Measurements from ENCODE around the gene TGFA.

TGFA gene

GRCh38 chr2:70420143-70420542, 133.5 kb downstream of the TGFA start:
- H3K4me1 Mint-ChIP-seq = no peaks in the 10 kb centered on the region
- H3K9me3 Mint-ChIP-seq = no peaks in the 10 kb centered on the region
- ATAC-seq = no peak
- no peaks in the 10 kb centered on the region for H3K36me3 Mint-ChIP-seq
- H3K4me3 Mint-ChIP-seq = no peak overlapping the region
- no peak for DNase-seq (ENCODE audit: low spot score in 2 of 2)
- no peak overlapping the region for H3K27ac Mint-ChIP-seq

- H3K4me1 Mint-ChIP-seq = no peaks in the 10 kb centered on the region
- no peak overlapping the region for H3K27ac Mint-ChIP-seq
- H3K36me3 Mint-ChIP-seq = no peaks in the 10 kb centered on the region
- DNase-seq (ENCODE audit: low spot score in 2 of 2) (no peak), ATAC-seq (no peak)
- H3K4me3 Mint-ChIP-seq = no peak overlapping the region
- no peaks in the 10 kb centered on the region for H3K9me3 Mint-ChIP-seq
Observed at GRCh38 chr2:70418514-70418913, 135.1 kb downstream of the TGFA start.

- H3K4me1 Mint-ChIP-seq = no peaks in the 10 kb centered on the region
- no peak overlapping the region for H3K27ac Mint-ChIP-seq
- no peaks in the 10 kb centered on the region for H3K9me3 Mint-ChIP-seq
- DNase-seq (ENCODE audit: low spot score in 2 of 2) (no peak), ATAC-seq (no peak)
- no peaks in the 10 kb centered on the region for H3K36me3 Mint-ChIP-seq
- no peak overlapping the region for H3K4me3 Mint-ChIP-seq
Observed at GRCh38 chr2:70417011-70417410, 136.6 kb downstream of the TGFA start.

GRCh38 chr2:70412294-70413070, 141.1 kb downstream of the TGFA start:
- no peaks in the 10 kb centered on the region for H3K9me3 Mint-ChIP-seq
- no peaks in the 10 kb centered on the region for H3K36me3 Mint-ChIP-seq

GRCh38 chr2:70411483-70412125, 142.0 kb downstream of the TGFA start:
- no peaks in the 10 kb centered on the region for H3K9me3 Mint-ChIP-seq

More at GRCh38 chr2:70412294-70413070, 141.1 kb downstream of the TGFA start:
- no peak for DNase-seq (ENCODE audit: low spot score in 2 of 2)
- Mint-ChIP-seq H3K4me1 (no peaks in the 10 kb centered on the region), H3K4me3 (no peak overlapping the region), H3K27ac (no peak overlapping the region)
- no peak for ATAC-seq

GRCh38 chr2:70403267-70404053, 150.2 kb downstream of the TGFA start:
- Mint-ChIP-seq H3K4me1 (no peaks in the 10 kb centered on the region), H3K36me3 (no peaks in the 10 kb centered on the region), H3K9me3 (no peaks in the 10 kb centered on the region), H3K4me3 (no peak overlapping the region), H3K27ac (no peak overlapping the region)
- no peak for DNase-seq (ENCODE audit: low spot score in 2 of 2)
- no peak for ATAC-seq

More at GRCh38 chr2:70411483-70412125, 142.0 kb downstream of the TGFA start:
- H3K27ac Mint-ChIP-seq = no peak overlapping the region
- no peaks in the 10 kb centered on the region for H3K4me1 Mint-ChIP-seq
- no peaks in the 10 kb centered on the region for H3K36me3 Mint-ChIP-seq
- H3K4me3 Mint-ChIP-seq = no peak overlapping the region
- ATAC-seq = no peak
- DNase-seq (ENCODE audit: low spot score in 2 of 2) = no peak

GRCh38 chr2:70400539-70400938, 153.1 kb downstream of the TGFA start:
- Mint-ChIP-seq H3K4me1 (no peaks in the 10 kb centered on the region), H3K4me3 (no peak overlapping the region), H3K36me3 (no peaks in the 10 kb centered on the region), H3K9me3 (no peaks in the 10 kb centered on the region), H3K27ac (no peak overlapping the region)
- DNase-seq (ENCODE audit: low spot score in 2 of 2) (no peak), ATAC-seq (no peak)

GRCh38 chr2:70399046-70399445, 154.6 kb downstream of the TGFA start:
- Mint-ChIP-seq H3K27ac (no peak overlapping the region), H3K4me3 (no peak overlapping the region), H3K36me3 (no peaks in the 10 kb centered on the region), H3K4me1 (no peaks in the 10 kb centered on the region), H3K9me3 (no peaks in the 10 kb centered on the region)
- DNase-seq (ENCODE audit: low spot score in 2 of 2) (no peak), ATAC-seq (no peak)
